ENCODE measurements around the gene SLC9A9. TPM values are rescaled to one million over a fixed set of nuclear protein-coding genes. Genes with fewer than 3 reads are reported as not detected.

SLC9A9 gene
- total and polyA plus RNA-seq, 9 of the 15 experiments (the other 6 are each of a cell fraction or from before 2014, with no cell fraction given): 0.03 to 0.13 TPM; not detected in 7

GRCh38 chr3:143337387-143337786 is 510.9 kb downstream of the SLC9A9 start:
- no peak for ATAC-seq
- H3K9ac ChIP-seq (ENCODE audit: insufficient read depth in 1 of 2, low read depth in 2 of 2, low read length in 2 of 2): no peak overlapping the region
- ChIA-PET CTCF (ENCODE audit: low intra/inter-chr PET ratio) (no interaction called here), POLR2A (interaction anchor here (1.4 to 3.1 kb wide), 2 partner anchors 11 to 18 kb away, joined by 4 to 14 read pairs; no protein-coding TSS in a partner anchor)
- DNase-seq (ENCODE audit: extremely low read depth in 1 of 4, low spot score in 3 of 4): no peak
- H3K27me3 ChIP-seq (ENCODE audit: control insufficient read depth in 2 of 2, insufficient read depth in 2 of 2, low read length in 2 of 2): no peaks in the 10 kb centered on the region
- WGBS (ENCODE audit: insufficient coverage, low coverage, missing lambda C conversion rate): 61% methylated on average over 2 of the region's 2 CpGs
- no peak overlapping the region; the same call in 1 of the 2 replicates for H2AFZ ChIP-seq (ENCODE audit: low read depth, low read length)
- no peak overlapping the region for H3K4me2 ChIP-seq (ENCODE audit: insufficient read depth, low read length)
- no peaks in the 10 kb centered on the region for H3K9me1 ChIP-seq (ENCODE audit: control insufficient read depth, insufficient read depth, low read length)
- H4K20me1 ChIP-seq (replicated peaks; ENCODE audit: control insufficient read depth, insufficient read depth, low read length): no peaks in the 10 kb centered on the region
- peak; percentile 15 for FAIRE-seq
- no peak overlapping the region for H3K4me3 ChIP-seq
- H3K4me1 ChIP-seq (replicated peaks in 1 of 2; ENCODE audit: control insufficient read depth in 2 of 2, insufficient read depth in 2 of 2, low read length in 2 of 2): no peaks in the 10 kb centered on the region
- no peaks in the 10 kb centered on the region for H3K9me3 ChIP-seq (replicated peaks; ENCODE audit: control insufficient read depth, insufficient read depth, low read depth, low read length)
- no peaks in the 10 kb centered on the region for H3K79me2 ChIP-seq (ENCODE audit: control insufficient read depth, insufficient read depth, low read length)
- in situ Hi-C loops (cut with MboI) (no loop called here), intact Hi-C loops (cut with micrococcal nuclease) (no loop called here)
- H3K27ac ChIP-seq (ENCODE audit: extremely low read depth, low read depth, low read length): no peak overlapping the region
- no TSS peak for BruUV-seq (replicated peaks)
- no peaks in the 10 kb centered on the region for H3K36me3 ChIP-seq (ENCODE audit: control insufficient read depth, insufficient read depth, low read length)
- TF ChIP-seq ZNF318 (IDR thresholded peaks at IDR 0.05; ENCODE audit: borderline replicate concordance in 1 of 2, low read depth in 1 of 2) (no peak), TSHZ1 (CRISPR knock-in tag; IDR thresholded peaks at IDR 0.05) (no peak), HLTF (IDR thresholded peaks at IDR 0.05) (no peak), NR3C1 (CRISPR knock-in tag; IDR thresholded peaks at IDR 0.05) (no peak), GATAD2B (IDR thresholded peaks at IDR 0.05; ENCODE audit: borderline replicate concordance) (no peak), LARP7 (IDR thresholded peaks at IDR 0.05) (no peak)
- TF ChIP-seq, protein P1, sequence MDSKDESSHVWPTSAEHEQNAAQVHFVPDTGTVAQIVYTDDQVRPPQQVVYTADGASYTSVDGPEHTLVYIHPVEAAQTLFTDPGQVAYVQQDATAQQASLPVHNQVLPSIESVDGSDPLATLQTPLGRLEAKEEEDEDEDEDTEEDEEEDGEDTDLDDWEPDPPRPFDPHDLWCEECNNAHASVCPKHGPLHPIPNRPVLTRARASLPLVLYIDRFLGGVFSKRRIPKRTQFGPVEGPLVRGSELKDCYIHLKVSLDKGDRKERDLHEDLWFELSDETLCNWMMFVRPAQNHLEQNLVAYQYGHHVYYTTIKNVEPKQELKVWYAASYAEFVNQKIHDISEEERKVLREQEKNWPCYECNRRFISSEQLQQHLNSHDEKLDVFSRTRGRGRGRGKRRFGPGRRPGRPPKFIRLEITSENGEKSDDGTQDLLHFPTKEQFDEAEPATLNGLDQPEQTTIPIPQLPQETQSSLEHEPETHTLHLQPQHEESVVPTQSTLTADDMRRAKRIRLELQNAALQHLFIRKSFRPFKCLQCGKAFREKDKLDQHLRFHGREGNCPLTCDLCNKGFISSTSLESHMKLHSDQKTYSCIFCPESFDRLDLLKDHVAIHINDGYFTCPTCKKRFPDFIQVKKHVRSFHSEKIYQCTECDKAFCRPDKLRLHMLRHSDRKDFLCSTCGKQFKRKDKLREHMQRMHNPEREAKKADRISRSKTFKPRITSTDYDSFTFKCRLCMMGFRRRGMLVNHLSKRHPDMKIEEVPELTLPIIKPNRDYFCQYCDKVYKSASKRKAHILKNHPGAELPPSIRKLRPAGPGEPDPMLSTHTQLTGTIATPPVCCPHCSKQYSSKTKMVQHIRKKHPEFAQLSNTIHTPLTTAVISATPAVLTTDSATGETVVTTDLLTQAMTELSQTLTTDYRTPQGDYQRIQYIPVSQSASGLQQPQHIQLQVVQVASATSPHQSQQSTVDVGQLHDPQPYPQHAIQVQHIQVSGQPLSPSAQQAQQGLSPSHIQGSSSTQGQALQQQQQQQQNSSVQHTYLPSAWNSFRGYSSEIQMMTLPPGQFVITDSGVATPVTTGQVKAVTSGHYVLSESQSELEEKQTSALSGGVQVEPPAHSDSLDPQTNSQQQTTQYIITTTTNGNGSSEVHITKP (IDR thresholded peaks at IDR 0.05; ENCODE audit: partially characterized antibody): no peak
